ENCODE data around the gene ENTPD3. TPM values are rescaled to one million over a fixed set of nuclear protein-coding genes. Genes with fewer than 3 reads are reported as not detected.

The ENTPD3 gene
- total and polyA plus RNA-seq, 2 donors from 2014 or later: 1.1 TPM

- no peak overlapping the region for H3K27ac ChIP-seq (ENCODE audit: low read depth in 2 of 2, low read length in 2 of 2)
- H3K36me3 ChIP-seq (ENCODE audit: control insufficient read depth in 2 of 3, insufficient read depth in 3 of 3, low read length in 3 of 3): peaks cover 0 to under 1% (median 0%) of the 10 kb centered on the region in 3 donors
- no peak for FAIRE-seq
- H3K9ac ChIP-seq (ENCODE audit: low read length in 3 of 3): no peak overlapping the region
- no peak for DNase-seq
- no peak overlapping the region for H3K4me3 ChIP-seq (ENCODE audit: low read length in 3 of 3)
- no peaks in the 10 kb centered on the region for H3K9me3 ChIP-seq (ENCODE audit: control insufficient read depth in 2 of 3, insufficient read depth in 1 of 3, low read length in 3 of 3)
- intact Hi-C loops (cut with DNase I): no loop called here
- TF ChIP-seq CTCF (IDR thresholded peaks at IDR 0.05; ENCODE audit: borderline replicate concordance, extremely low read depth, insufficient read depth): no peak
- no peaks in the 10 kb centered on the region for H3K27me3 ChIP-seq (ENCODE audit: control insufficient read depth, insufficient read depth, low read length)
- no peaks in the 10 kb centered on the region for H3K4me1 ChIP-seq (ENCODE audit: control insufficient read depth in 2 of 3, insufficient read depth in 2 of 3, low read depth in 1 of 3, low read length in 3 of 3)
Observed at GRCh38 chr3:40397129-40397528, 10.1 kb downstream of the ENTPD3 start.

GRCh38 chr3:40397912-40398311 lies 10.9 kb downstream of the ENTPD3 start:
- DNase-seq: no peak
- no peak overlapping the region for H3K9ac ChIP-seq (ENCODE audit: low read length in 3 of 3)
- H3K4me1 ChIP-seq (ENCODE audit: control insufficient read depth in 2 of 3, insufficient read depth in 2 of 3, low read depth in 1 of 3, low read length in 3 of 3): no peaks in the 10 kb centered on the region
- no peaks in the 10 kb centered on the region for H3K27me3 ChIP-seq (ENCODE audit: control insufficient read depth, insufficient read depth, low read length)
- no peaks in the 10 kb centered on the region for H3K9me3 ChIP-seq (ENCODE audit: control insufficient read depth in 2 of 3, insufficient read depth in 1 of 3, low read length in 3 of 3)
- no peak for TF ChIP-seq CTCF (IDR thresholded peaks at IDR 0.05; ENCODE audit: borderline replicate concordance, extremely low read depth, insufficient read depth)
- no peak overlapping the region for H3K27ac ChIP-seq (ENCODE audit: low read depth in 2 of 2, low read length in 2 of 2)
- intact Hi-C loops (cut with DNase I): no loop called here
- H3K36me3 ChIP-seq (ENCODE audit: control insufficient read depth in 2 of 3, insufficient read depth in 3 of 3, low read length in 3 of 3): no peaks in the 10 kb centered on the region
- FAIRE-seq: no peak
- no peak overlapping the region for H3K4me3 ChIP-seq (ENCODE audit: low read length in 3 of 3)

GRCh38 chr3:40398346-40398745 lies 11.4 kb downstream of the ENTPD3 start:
- FAIRE-seq (no peak), DNase-seq (peak in 2 of 5 donors; percentile 12 to 30)
- Histone ChIP-seq H3K36me3 (ENCODE audit: control insufficient read depth in 2 of 3, insufficient read depth in 3 of 3, low read length in 3 of 3) (no peaks in the 10 kb centered on the region), H3K4me1 (ENCODE audit: control insufficient read depth in 2 of 3, insufficient read depth in 2 of 3, low read depth in 1 of 3, low read length in 3 of 3) (no peaks in the 10 kb centered on the region), H3K9ac (ENCODE audit: low read length in 3 of 3) (no peak overlapping the region), H3K27ac (ENCODE audit: low read depth in 2 of 2, low read length in 2 of 2) (no peak overlapping the region), H3K27me3 (ENCODE audit: control insufficient read depth, insufficient read depth, low read length) (no peaks in the 10 kb centered on the region), H3K4me3 (ENCODE audit: low read length in 3 of 3) (no peak overlapping the region), H3K9me3 (ENCODE audit: control insufficient read depth in 2 of 3, insufficient read depth in 1 of 3, low read length in 3 of 3) (no peaks in the 10 kb centered on the region)
- TF ChIP-seq CTCF (IDR thresholded peaks at IDR 0.05; ENCODE audit: borderline replicate concordance, extremely low read depth, insufficient read depth): no peak
- intact Hi-C loops (cut with DNase I): no loop called here

- no peak for TF ChIP-seq CTCF (IDR thresholded peaks at IDR 0.05; ENCODE audit: borderline replicate concordance, extremely low read depth, insufficient read depth)
- Histone ChIP-seq H3K9me3 (ENCODE audit: control insufficient read depth in 2 of 3, insufficient read depth in 1 of 3, low read length in 3 of 3) (no peaks in the 10 kb centered on the region), H3K9ac (ENCODE audit: low read length in 3 of 3) (no peak overlapping the region), H3K4me1 (ENCODE audit: control insufficient read depth in 2 of 3, insufficient read depth in 2 of 3, low read depth in 1 of 3, low read length in 3 of 3) (no peaks in the 10 kb centered on the region), H3K4me3 (ENCODE audit: low read length in 3 of 3) (no peak overlapping the region), H3K27ac (ENCODE audit: low read depth in 2 of 2, low read length in 2 of 2) (no peak overlapping the region), H3K36me3 (ENCODE audit: control insufficient read depth in 2 of 3, insufficient read depth in 3 of 3, low read length in 3 of 3) (no peaks in the 10 kb centered on the region), H3K27me3 (ENCODE audit: control insufficient read depth, insufficient read depth, low read length) (no peaks in the 10 kb centered on the region)
- DNase-seq (no peak), FAIRE-seq (no peak)
- intact Hi-C loops (cut with DNase I): no loop called here
Observed at GRCh38 chr3:40404591-40405198, 17.7 kb downstream of the ENTPD3 start.

Data from kidney (tissue), 14 donors.